KOPT-K1 (cell line): ENCODE data around the gene BMPR1A.

Experiments
- H3K27ac ChIP-seq: fragments of 200-600 bp; sonication (generic); 2 replicates; pipeline ENCODE4 v1.5.1; 2016; ENCODE audit warnings: antibody characterized with exemption, mild to moderate bottlenecking, low read depth, low read length; ENCODE audit not compliant: poor library complexity, severe bottlenecking
- H3K36me3 ChIP-seq: fragments of 200-600 bp; sonication (generic); 2 replicates; pipeline ENCODE4 v1.5.1; 2017; ENCODE audit warnings: antibody characterized with exemption, mild to moderate bottlenecking, low read length, moderate library complexity; ENCODE audit not compliant: insufficient read depth
- H3K9me3 ChIP-seq: fragments of 200-600 bp; sonication (generic); 2 replicates; pipeline ENCODE4 v1.5.1; 2017; ENCODE audit warnings: antibody characterized with exemption, low read length, mild to moderate bottlenecking; ENCODE audit not compliant: insufficient read depth, poor library complexity, severe bottlenecking

The BMPR1A gene

DNA sequence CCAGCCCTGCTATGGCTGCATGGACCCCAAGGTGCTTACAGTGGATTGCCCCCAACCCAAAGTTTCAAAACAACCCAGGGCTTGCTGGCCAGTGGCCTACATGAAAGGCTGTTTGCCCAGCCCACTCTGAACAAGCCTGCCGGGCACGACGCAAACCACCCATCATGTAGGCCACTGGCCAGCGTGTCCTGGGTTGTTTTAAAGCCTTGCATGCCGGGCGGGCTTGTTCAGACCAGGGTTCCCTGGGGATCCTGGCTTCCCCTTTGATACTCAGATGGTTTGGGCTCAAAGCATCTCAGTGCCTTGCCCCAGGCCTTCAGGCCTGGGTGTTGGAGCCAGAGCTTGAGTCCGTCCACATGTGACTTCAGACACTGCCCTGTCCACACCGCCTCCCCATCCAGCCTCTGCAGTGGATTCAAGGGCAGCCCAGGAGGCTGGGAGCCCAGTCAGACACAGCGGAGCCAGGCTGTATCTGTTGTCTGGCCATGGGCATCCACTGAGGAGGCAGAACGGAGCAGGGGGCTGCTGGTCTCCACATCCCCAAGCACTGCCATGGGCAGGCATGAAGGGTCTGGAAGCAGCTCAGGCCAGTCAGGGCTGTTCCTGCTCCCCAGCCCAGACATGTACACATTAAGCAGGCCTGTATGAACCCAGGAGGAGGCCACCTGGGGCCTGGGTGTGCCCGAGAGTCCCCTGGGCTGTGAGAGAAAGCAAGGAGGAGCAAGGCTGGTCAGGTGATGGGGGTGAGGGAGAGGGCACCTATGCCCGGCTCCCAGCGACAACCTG lies 207.8 kb downstream of the BMPR1A start:
- Histone ChIP-seq H3K27ac (no peak overlapping the region), H3K36me3 (no peaks in the 10 kb centered on the region), H3K9me3 (no peaks in the 10 kb centered on the region)

DNA sequence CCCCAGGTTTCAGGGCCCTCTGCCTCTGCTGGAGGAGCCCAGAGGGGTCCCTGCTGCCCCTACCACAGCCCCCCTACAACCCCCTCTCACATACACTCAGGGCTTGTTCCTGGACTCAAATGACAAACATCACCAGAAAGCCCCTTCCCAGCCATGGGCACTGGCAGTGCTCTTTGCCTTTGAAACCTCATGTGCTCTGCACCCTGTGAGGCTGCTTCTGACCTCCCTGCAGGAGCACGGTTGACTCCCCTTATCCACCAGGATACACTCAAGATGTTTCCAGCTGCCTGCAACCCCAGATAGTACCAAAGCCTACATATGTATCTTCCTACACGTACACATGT lies 208.4 kb downstream of the BMPR1A start:
- Histone ChIP-seq H3K9me3 (no peaks in the 10 kb centered on the region), H3K36me3 (no peaks in the 10 kb centered on the region), H3K27ac (no peak overlapping the region)

DNA sequence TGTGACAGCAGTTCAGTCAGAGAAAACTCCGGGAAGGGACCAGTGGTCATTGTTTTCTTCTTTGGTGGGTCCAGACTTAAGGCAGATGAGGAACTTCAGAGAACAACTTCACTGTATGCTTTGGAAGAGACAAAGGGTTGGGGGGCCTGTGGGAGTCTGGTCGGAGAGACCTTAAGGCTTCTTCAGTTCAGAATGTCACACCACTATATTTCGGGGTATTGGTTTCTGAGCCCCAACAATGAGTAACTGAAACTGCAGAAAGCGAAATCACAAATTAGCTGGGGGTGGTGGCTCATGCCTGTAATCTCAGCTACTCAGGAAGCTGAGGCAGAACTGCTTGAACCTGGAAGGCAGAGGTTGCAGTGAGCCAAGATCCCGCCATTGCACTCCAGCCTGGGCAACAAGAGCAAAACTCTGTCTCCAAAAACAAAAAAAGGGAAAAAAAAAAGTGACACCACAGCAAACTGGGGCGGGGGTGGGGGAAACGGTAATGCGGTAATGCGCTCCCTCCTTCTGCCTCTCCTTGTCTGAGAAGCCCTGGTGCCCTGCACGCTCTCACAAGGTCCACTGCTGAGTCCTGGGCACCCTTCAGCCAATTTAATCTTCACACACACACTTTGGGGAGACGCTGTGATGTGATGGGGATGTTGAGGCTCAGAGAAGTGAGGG lies 209.7 kb downstream of the BMPR1A start:
- no peaks in the 10 kb centered on the region for H3K9me3 ChIP-seq
- no peak overlapping the region for H3K27ac ChIP-seq
- no peaks in the 10 kb centered on the region for H3K36me3 ChIP-seq

DNA sequence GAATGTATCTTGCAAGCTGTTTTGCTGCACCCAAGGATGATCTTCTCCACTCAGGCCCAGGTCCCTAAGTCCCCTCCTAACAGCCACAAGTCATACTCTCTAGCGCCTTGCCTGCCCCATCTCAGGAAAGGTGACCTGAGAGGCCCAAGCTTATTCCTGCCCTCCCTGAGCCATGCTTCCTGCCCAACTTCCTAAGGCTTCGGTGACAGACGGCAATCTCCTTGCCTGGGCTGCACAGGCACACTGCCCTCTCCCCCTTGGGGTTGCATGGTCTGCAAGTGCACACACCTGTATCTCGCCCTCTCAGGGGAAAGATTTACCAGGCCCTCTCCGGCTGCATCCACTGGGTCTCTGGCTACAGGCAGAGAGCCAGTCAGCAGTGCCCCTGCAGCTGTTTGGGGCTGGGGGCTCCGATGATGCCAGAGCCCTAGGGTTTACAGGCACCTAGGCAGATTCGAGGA lies 211.1 kb downstream of the BMPR1A start:
- Histone ChIP-seq H3K9me3 (no peaks in the 10 kb centered on the region), H3K36me3 (no peaks in the 10 kb centered on the region), H3K27ac (no peak overlapping the region)

DNA sequence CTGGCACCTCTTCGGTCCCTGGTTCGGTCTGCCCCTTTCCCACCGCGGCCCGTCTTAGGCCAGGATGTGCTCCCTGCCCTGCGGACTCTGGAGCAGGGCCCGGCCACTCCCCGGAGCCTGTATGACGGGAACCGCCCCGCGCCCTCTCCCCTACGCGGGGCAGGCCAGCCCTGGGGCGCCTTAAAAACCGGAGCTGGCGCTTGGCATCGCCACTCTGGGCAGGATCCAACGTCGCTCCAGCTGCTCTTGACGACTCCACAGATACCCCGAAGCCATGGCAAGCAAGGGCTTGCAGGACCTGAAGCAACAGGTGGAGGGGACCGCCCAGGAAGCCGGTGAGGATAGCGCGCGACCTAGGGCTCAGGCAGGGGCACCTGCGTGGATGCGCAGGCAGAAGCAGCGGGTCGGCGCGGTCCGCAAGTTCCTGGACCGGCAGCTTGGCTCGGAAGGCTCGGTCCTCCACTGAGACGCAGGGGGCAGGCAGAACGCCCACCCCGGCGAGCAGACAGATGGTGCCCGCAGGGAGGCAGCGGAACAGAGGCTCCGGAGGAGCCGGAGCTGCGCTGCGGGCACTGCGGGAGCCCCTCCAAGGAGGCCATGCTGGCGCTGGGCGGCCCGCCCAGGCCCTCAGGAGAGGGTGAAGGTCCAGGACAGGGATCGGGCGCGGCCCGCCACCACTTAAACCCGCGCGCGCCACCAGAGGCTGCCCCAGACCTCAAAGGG lies 212.0 kb downstream of the BMPR1A start, which contains the start of gene ADIRF:
Gene ADIRF (plus strand): TSS at position 212 of the 723 bp plus-strand sequence. CDS start 63 bp downstream, at position 275.
- Histone ChIP-seq H3K36me3 (no peaks in the 10 kb centered on the region), H3K9me3 (no peaks in the 10 kb centered on the region), H3K27ac (no peak within 1 kb of the TSS)

DNA sequence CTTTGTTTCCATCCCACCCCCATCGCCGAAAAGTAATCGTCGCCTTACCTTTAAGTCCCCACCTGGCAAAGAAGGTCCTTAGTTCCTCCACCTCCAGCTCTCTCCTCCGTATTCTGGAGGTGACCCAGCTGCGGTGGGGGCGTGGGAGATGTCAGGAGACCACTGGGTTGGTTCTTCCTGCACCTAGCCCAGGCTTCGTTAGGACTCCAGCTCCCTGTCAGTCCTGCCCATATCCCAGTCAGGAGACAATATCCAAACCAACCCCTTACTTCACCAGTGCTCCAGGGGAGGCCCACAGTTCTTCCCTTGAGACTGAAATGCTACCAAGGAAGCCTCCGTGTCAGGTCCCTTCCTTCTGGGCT lies 212.6 kb downstream of the BMPR1A start:
- Histone ChIP-seq H3K9me3 (no peaks in the 10 kb centered on the region), H3K36me3 (no peaks in the 10 kb centered on the region), H3K27ac (no peak overlapping the region)

DNA sequence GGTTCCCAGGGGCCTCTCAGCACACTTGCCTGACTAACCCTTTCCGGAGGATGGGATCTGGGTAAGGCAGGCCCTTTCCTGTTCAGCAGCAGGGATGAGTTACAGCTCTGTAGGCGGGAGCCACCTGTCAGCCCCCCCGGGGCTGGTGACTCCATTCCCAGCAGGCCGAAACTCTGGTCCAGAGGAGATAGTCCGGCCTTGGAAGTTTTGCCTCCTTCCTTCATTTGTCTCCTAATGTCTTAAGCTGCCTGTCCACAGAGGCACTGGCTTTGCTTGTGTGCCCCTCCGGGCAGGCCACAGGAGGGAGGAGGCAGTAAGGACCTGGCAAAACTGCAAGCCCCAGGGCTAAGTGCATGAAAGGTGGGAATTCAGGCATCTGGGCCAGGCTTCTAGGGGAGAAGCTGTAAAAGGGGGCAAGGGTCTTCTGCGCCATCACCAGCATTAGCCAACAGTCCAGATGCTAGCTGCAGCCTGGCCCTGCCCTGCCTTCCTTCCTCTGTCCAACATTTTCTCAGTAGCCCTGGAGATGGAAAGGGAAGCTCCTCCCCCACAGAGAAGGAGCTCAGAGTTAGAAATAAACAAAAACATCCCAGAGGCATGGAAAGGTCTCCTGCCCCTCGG lies 213.1 kb downstream of the BMPR1A start:
- Histone ChIP-seq H3K9me3 (no peaks in the 10 kb centered on the region), H3K27ac (no peak overlapping the region), H3K36me3 (no peaks in the 10 kb centered on the region)

DNA sequence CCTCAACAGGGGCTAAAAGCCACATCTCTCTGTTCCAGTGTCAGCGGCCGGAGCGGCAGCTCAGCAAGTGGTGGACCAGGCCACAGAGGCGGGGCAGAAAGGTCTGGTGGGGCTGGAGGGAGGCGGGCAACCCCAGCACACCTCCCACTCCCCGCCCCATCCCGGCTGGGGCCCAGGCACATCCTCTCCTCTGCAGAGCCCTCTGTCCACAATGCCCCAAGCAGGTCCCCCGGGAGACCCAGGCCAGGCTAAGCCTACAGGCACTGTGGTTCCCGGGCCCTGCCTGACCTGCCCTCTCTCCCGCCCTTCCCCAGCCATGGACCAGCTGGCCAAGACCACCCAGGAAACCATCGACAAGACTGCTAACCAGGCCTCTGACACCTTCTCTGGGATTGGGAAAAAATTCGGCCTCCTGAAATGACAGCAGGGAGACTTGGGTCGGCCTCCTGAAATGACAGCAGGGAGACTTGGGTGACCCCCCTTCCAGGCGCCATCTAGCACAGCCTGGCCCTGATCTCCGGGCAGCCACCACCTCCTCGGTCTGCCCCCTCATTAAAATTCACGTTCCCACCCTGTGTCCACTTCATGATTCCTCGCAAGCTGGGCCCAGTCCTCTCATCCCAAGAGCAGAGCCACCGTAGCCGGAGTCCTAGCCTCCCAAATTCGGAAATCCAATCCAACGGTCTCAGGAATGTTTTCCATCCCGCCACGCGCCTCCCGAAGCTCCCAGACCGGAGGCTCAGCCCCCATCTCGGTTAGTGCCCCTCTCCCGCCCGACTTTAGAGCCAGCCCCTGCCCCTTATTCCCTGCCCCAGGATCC lies 214.0 kb downstream of the BMPR1A start:
- Histone ChIP-seq H3K9me3 (no peaks in the 10 kb centered on the region), H3K27ac (peak overlapping the region; percentile 50), H3K36me3 (no peaks in the 10 kb centered on the region)

DNA sequence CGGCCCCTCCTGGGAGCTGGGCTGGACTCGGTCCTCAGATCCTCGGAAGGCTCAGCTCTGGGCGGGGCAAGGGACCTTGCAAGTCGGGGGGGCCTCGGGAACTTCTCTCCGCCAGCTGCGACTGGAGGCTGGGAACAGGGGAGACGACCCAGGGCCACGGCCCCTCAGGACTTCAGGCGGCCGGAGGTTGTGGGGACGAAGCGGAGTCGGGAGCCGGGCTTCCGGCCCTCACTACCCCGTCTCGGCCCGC lies 214.5 kb downstream of the BMPR1A start:
- Histone ChIP-seq H3K9me3 (no peaks in the 10 kb centered on the region), H3K27ac (peak overlapping the region; percentile 50)

DNA sequence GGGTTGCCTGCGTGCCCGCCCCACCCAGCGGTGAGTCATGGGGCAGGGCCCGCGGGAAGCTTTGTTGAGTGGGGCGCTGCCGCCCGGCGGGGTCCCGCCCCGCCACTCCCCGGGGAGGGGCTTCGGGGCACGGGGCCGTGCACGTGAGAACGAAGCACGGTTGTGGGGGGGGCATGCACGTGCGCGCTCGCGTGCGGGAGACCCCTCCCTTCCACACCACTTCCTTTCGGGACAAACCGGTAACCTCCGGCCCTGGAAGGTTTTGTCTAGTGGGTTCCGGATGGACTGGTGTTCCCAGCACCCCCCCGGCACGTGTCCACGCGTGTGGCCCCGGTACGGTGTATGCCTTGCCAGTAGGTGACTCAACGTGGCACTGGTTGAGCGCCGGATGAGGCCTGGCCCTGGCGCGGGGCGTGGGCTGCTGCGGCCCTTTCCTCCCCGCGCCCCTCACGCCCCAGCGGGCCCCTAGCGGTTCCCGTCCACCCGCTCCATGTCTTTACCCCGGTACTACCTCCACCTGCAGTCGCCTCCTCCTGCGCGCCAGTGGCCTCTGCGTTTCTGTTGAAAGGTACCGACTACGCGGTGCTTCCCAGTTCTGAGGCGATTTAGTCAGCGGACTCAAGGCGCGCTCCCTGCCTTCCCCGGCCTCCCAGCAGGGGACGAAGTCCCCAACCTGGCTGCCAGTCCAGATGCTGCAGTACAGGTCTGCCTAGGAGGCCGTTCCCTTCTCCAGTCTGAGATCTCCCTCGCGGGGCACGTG lies 215.0 kb downstream of the BMPR1A start:
- peak overlapping the region; percentile 50 for H3K27ac ChIP-seq
- H3K36me3 ChIP-seq = no peaks in the 10 kb centered on the region
- H3K9me3 ChIP-seq = no peaks in the 10 kb centered on the region

More for the DNA sequence above, 214.5 kb downstream of the BMPR1A start:
- H3K36me3 ChIP-seq = no peaks in the 10 kb centered on the region

DNA sequence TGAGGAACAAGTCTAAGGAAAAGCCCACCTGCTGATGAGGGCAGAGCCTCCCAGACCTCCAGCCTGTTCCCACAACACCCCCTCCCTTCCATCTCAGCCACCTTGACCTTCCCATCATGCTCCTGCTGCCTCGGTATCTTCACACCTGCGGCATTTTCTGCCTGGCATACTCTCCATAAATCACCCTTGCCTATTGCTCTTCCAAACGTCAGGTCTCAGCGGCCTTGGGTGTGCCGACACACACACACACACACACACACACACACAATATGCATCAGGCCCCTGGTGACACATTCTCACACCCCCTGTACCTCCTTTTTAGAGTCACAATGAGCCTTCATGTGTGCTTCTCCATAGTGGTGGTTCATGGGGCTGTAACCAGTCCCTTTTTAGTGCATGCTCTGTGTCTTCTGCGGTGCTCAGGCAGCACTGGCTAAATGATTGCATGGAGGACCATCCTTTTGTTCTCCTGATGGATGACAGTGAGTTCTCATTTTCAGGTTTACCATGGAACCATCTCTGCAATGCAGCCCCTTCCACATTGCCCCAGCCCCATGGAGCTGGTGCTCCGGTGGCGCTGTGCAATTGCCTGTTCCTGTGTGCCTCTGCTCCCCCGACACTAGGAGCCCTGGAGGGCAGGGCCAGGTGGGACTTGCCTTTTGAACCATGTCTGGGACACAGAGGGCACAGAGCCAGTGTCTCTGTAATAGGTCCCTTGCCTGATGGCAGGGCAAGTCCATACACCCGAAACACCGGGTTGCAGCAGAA lies 216.4 kb downstream of the BMPR1A start:
- H3K36me3 ChIP-seq = no peaks in the 10 kb centered on the region
- no peak overlapping the region for H3K27ac ChIP-seq
- H3K9me3 ChIP-seq = no peaks in the 10 kb centered on the region

DNA sequence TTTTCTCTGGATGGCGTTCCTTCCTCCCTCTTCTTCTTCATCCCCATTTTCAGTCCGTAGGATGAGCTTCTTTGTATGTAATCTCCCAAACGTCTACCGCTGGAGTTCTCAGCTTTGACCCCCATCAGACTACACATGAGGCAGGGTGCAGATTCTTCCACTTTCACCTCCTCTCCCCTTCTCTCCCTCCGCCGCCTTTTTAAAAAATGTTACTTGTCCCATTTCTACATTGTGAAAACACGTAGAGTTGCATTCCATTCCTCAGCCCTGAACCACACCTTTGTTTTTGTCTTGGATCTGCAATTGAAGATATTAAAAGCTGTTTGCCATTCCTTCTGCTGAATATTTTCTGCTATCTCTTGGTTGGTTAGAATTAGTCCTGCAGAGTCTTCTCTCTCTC lies 218.1 kb downstream of the BMPR1A start:
- H3K27ac ChIP-seq = no peak overlapping the region
- no peaks in the 10 kb centered on the region for H3K9me3 ChIP-seq

DNA sequence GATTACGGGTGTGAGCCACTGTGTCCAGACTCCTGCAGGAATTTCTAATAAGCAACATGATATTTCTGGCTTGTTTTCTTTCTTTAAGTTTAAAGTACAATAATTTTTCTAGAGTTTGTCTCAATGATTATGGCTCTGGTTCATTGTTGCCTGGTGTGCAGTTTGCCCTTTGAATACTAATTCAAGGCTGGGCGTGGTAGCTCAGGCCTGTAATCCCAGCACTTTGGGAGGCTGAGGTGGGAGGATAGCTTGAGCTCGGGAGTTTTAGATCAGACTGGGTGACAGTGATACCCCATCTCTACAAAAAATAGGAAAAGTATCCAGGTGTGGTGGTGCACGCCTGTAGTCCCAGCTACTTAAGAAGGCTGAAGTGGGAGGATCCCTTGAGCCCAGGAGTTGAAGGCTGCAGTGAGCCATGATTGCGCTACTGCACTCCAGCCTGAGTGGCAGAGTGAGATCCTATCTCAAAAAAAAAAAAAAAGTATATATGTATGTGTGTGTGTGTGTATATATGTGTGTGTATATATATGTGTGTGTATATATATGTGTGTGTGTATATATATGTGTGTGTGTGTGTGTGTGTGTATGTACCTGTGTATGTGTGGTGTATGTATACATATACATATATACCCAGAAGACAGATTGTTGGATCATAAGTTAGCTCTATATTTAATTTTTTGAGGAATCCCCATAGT lies 220.1 kb downstream of the BMPR1A start:
- Histone ChIP-seq H3K9me3 (no peaks in the 10 kb centered on the region), H3K27ac (no peak overlapping the region), H3K36me3 (no peaks in the 10 kb centered on the region)

More for the DNA sequence above, 218.1 kb downstream of the BMPR1A start:
- H3K36me3 ChIP-seq = no peaks in the 10 kb centered on the region
